Neuron (in vitro differentiated cells): Measurements from ENCODE around the gene EFNB3.

ENCODE experiments used
- H2AFZ ChIP-seq: one replicate; pipeline ENCODE4 v1.6.1; 2013; ENCODE audit warnings: low read depth, mild to moderate bottlenecking, inconsistent platforms, low read length, moderate library complexity
- H3K27me3 ChIP-seq: one replicate; pipeline ENCODE4 v1.6.1; 2013; ENCODE audit warnings: low read length; ENCODE audit not compliant: insufficient read depth
- H3K36me3 ChIP-seq: one replicate; pipeline ENCODE4 v1.6.1; 2013; ENCODE audit warnings: low read length; ENCODE audit not compliant: insufficient read depth
- H3K4me1 ChIP-seq: one replicate; pipeline ENCODE4 v1.6.1; 2013; ENCODE audit warnings: low read length; ENCODE audit not compliant: insufficient read depth
- H3K4me3 ChIP-seq: 2 replicates; pipeline ENCODE4 v1.5.1; 2013; ENCODE audit warnings: mild to moderate bottlenecking, low read length, moderate library complexity
- H3K9me3 ChIP-seq: one replicate; pipeline ENCODE4 v1.6.1; 2013; ENCODE audit warnings: low read length

Gene EFNB3

GRCh38 chr17:7686222-7687071, 18.6 kb upstream of the EFNB3 start:
- Histone ChIP-seq H3K9me3 (no peaks in the 10 kb centered on the region), H3K4me1 (peaks cover 33% of the 10 kb centered on the region), H3K36me3 (peaks cover 4% of the 10 kb centered on the region), H2AFZ (no peak overlapping the region), H3K4me3 (peak overlapping the region; percentile 83), H3K27me3 (no peaks in the 10 kb centered on the region)

GRCh38 chr17:7687072-7687907, 17.7 kb upstream of the EFNB3 start, which contains the start of gene TP53:
TSS of gene TP53 (minus strand) at chr17:7687490. CDS start at chr17:7676594, 10,896 bp downstream.
- peak within 1 kb of the TSS; percentile 24 for H2AFZ ChIP-seq
- peak within 1 kb of the TSS; percentile 83 for H3K4me3 ChIP-seq
- H3K4me1 ChIP-seq, result peaks cover 33% of the 10 kb centered on the region
- no peaks in the 10 kb centered on the region for H3K9me3 ChIP-seq
- no peaks in the 10 kb centered on the region for H3K27me3 ChIP-seq
- peaks cover 4% of the 10 kb centered on the region for H3K36me3 ChIP-seq

- H3K4me3 ChIP-seq, result peak within 1 kb of the TSS; percentile 83
- no peaks in the 10 kb centered on the region for H3K27me3 ChIP-seq
- peaks cover 33% of the 10 kb centered on the region for H3K4me1 ChIP-seq
- no peaks in the 10 kb centered on the region for H3K9me3 ChIP-seq
- H3K36me3 ChIP-seq, result peaks cover 4% of the 10 kb centered on the region
- peak within 1 kb of the TSS; percentile 24 for H2AFZ ChIP-seq
Measured at GRCh38 chr17:7687908-7688807, 16.8 kb upstream of the EFNB3 start, which contains the start of gene WRAP53. TSS of gene WRAP53 (plus strand) at chr17:7688477. CDS start at chr17:7688649, 172 bp downstream.

- Histone ChIP-seq H3K4me1 (peaks cover 33% of the 10 kb centered on the region), H3K9me3 (no peaks in the 10 kb centered on the region), H2AFZ (peak overlapping the region; percentile 24), H3K4me3 (peak overlapping the region; percentile 83), H3K36me3 (peaks cover 7% of the 10 kb centered on the region), H3K27me3 (no peaks in the 10 kb centered on the region)
Measured at GRCh38 chr17:7688808-7689316, 16.1 kb upstream of the EFNB3 start.

- Histone ChIP-seq H2AFZ (no peak overlapping the region), H3K27me3 (no peaks in the 10 kb centered on the region), H3K36me3 (peaks cover 16% of the 10 kb centered on the region), H3K4me1 (no peaks in the 10 kb centered on the region), H3K4me3 (no peak overlapping the region), H3K9me3 (no peaks in the 10 kb centered on the region)
Measured at GRCh38 chr17:7695586-7695985, 9.4 kb upstream of the EFNB3 start.

- H2AFZ ChIP-seq, result no peak overlapping the region
Measured at GRCh38 chr17:7697828-7698588, 7.0 kb upstream of the EFNB3 start.

GRCh38 chr17:7700510-7700909, 4.5 kb upstream of the EFNB3 start:
- Histone ChIP-seq H3K4me3 (no peak overlapping the region), H3K9me3 (no peaks in the 10 kb centered on the region), H2AFZ (no peak overlapping the region), H3K36me3 (peaks cover 21% of the 10 kb centered on the region), H3K4me1 (peaks cover 23% of the 10 kb centered on the region), H3K27me3 (no peaks in the 10 kb centered on the region)

More at GRCh38 chr17:7697828-7698588, 7.0 kb upstream of the EFNB3 start:
- Histone ChIP-seq H3K27me3 (no peaks in the 10 kb centered on the region), H3K4me3 (no peak overlapping the region), H3K9me3 (no peaks in the 10 kb centered on the region), H3K4me1 (peaks cover 5% of the 10 kb centered on the region), H3K36me3 (peaks cover 29% of the 10 kb centered on the region)

GRCh38 chr17:7701681-7702080, 3.3 kb upstream of the EFNB3 start:
- Histone ChIP-seq H3K4me3 (no peak overlapping the region), H3K27me3 (no peaks in the 10 kb centered on the region), H3K9me3 (no peaks in the 10 kb centered on the region), H3K36me3 (peaks cover 15% of the 10 kb centered on the region), H3K4me1 (peaks cover 33% of the 10 kb centered on the region), H2AFZ (no peak overlapping the region)

- peaks cover 44% of the 10 kb centered on the region for H3K4me1 ChIP-seq
- no peak overlapping the region for H2AFZ ChIP-seq
- H3K4me3 ChIP-seq, result no peak overlapping the region
- H3K9me3 ChIP-seq, result no peaks in the 10 kb centered on the region
- peaks cover 15% of the 10 kb centered on the region for H3K36me3 ChIP-seq
- H3K27me3 ChIP-seq, result no peaks in the 10 kb centered on the region
Measured at GRCh38 chr17:7702776-7703175, 2.2 kb upstream of the EFNB3 start.

GRCh38 chr17:7703584-7704479, 1.2 kb upstream of the EFNB3 start:
- Histone ChIP-seq H3K4me1 (peaks cover 46% of the 10 kb centered on the region), H2AFZ (no peak overlapping the region), H3K36me3 (peaks cover 15% of the 10 kb centered on the region), H3K27me3 (no peaks in the 10 kb centered on the region), H3K4me3 (peak overlapping the region; percentile 70), H3K9me3 (no peaks in the 10 kb centered on the region)
